SJCRH30 (cell line): ENCODE measurements around the gene COMT. TPM values are rescaled to one million over a fixed set of nuclear protein-coding genes. Genes with fewer than 3 reads are reported as not detected.
"Not testable (repeated sequence)": the region's sequence is repeated elsewhere in the genome, so short reads cannot be mapped to it uniquely, and the experiment has no call there.

Source experiments
- DNase-seq, 2 experiments: peaks; one replicate each; pipeline ENCODE4 v3.0.0-alpha.2; 2015 to 2020
- H3K27ac ChIP-seq: fragments of 250-450 bp; sonication (Bioruptor Pico); 2 replicates; pipeline ENCODE4 v1.5.1; 2020; ENCODE audit warnings: mild to moderate bottlenecking, moderate library complexity
- H3K27me3 ChIP-seq: fragments of 250-450 bp; sonication (Bioruptor Pico); 2 replicates; pipeline ENCODE4 v1.5.1; 2020; ENCODE audit warnings: mild to moderate bottlenecking, moderate library complexity
- H3K36me3 ChIP-seq: fragments of 250-450 bp; sonication (Bioruptor Pico); 2 replicates; pipeline ENCODE4 v1.5.1; 2020; ENCODE audit warnings: mild to moderate bottlenecking, moderate library complexity
- H3K4me1 ChIP-seq: fragments of 250-450 bp; sonication (Bioruptor Pico); 2 replicates; pipeline ENCODE4 v1.5.1; 2020; ENCODE audit warnings: mild to moderate bottlenecking, moderate library complexity
- H3K4me3 ChIP-seq: fragments of 250-450 bp; sonication (Bioruptor Pico); 2 replicates; pipeline ENCODE4 v1.5.1; 2020; ENCODE audit warnings: mild to moderate bottlenecking, moderate library complexity
- H3K9me3 ChIP-seq: fragments of 250-450 bp; sonication (Bioruptor Pico); replicated peaks from 2 replicates; pipeline ENCODE4 v1.5.1; 2020; ENCODE audit warnings: mild to moderate bottlenecking, moderate library complexity
- total RNA-seq: library from RNA; depleted of rRNA; stranded (reverse); fragments of >200 nt; shearing (Covaris generic); gene quantifications from 2 replicates; pipeline ENCODE4 v1.2.3, GENCODE V29; 2014

Gene COMT
- total RNA-seq, 1 experiment from 2014 or later = 69.2 TPM

GRCh38 chr22:19930551-19931486 is 10.8 kb upstream of the COMT start:
- Histone ChIP-seq H3K27me3 (no peaks in the 10 kb centered on the region), H3K27ac (no peak overlapping the region), H3K4me3 (no peak overlapping the region), H3K36me3 (no peaks in the 10 kb centered on the region), H3K9me3 (no peaks in the 10 kb centered on the region), H3K4me1 (no peaks in the 10 kb centered on the region)
- DNase-seq = no peak

GRCh38 chr22:19931514-19931913 is 10.1 kb upstream of the COMT start:
- Histone ChIP-seq H3K4me1 (no peaks in the 10 kb centered on the region), H3K27ac (no peak overlapping the region), H3K9me3 (0 out of 2 replicates have a peak, but pooled peaks cover under 1% of the 10 kb centered on the region), H3K36me3 (no peaks in the 10 kb centered on the region), H3K27me3 (no peaks in the 10 kb centered on the region), H3K4me3 (no peak overlapping the region)
- no peak for DNase-seq

GRCh38 chr22:19932367-19933206 is 9.0 kb upstream of the COMT start:
- no peaks in the 10 kb centered on the region for H3K27me3 ChIP-seq
- H3K4me3 ChIP-seq = no peak overlapping the region
- no peaks in the 10 kb centered on the region for H3K36me3 ChIP-seq
- DNase-seq = no peak
- no peaks in the 10 kb centered on the region for H3K4me1 ChIP-seq
- 0 out of 2 replicates have a peak, but pooled peaks cover 3% of the 10 kb centered on the region for H3K9me3 ChIP-seq
- no peak overlapping the region for H3K27ac ChIP-seq

GRCh38 chr22:19933341-19934241 is 8.0 kb upstream of the COMT start:
- no peaks in the 10 kb centered on the region for H3K36me3 ChIP-seq
- no peaks in the 10 kb centered on the region for H3K4me1 ChIP-seq
- 0 out of 2 replicates have a peak, but pooled peaks cover 3% of the 10 kb centered on the region for H3K9me3 ChIP-seq
- H3K27ac ChIP-seq = no peak overlapping the region
- no peaks in the 10 kb centered on the region for H3K27me3 ChIP-seq
- H3K4me3 ChIP-seq = no peak overlapping the region
- no peak for DNase-seq

GRCh38 chr22:19935123-19935718 is 6.4 kb upstream of the COMT start:
- H3K27ac ChIP-seq, H3K4me1 ChIP-seq, H3K27me3 ChIP-seq, H3K4me3 ChIP-seq, H3K36me3 ChIP-seq, DNase-seq, H3K9me3 ChIP-seq: not testable (repeated sequence)

- H3K4me3 ChIP-seq = no peak overlapping the region
- no peak for DNase-seq
- no peaks in the 10 kb centered on the region for H3K36me3 ChIP-seq
- no peaks in the 10 kb centered on the region for H3K27me3 ChIP-seq
- H3K4me1 ChIP-seq = no peaks in the 10 kb centered on the region
- H3K9me3 ChIP-seq = 0 out of 2 replicates have a peak, but pooled peaks cover 3% of the 10 kb centered on the region
- H3K27ac ChIP-seq = no peak overlapping the region
Measured at GRCh38 chr22:19936513-19936912, 5.1 kb upstream of the COMT start.

- Histone ChIP-seq H3K9me3 (0 out of 2 replicates have a peak, but pooled peaks cover 3% of the 10 kb centered on the region), H3K4me1 (no peaks in the 10 kb centered on the region), H3K4me3 (no peak overlapping the region), H3K27me3 (no peaks in the 10 kb centered on the region), H3K27ac (no peak overlapping the region), H3K36me3 (no peaks in the 10 kb centered on the region)
- no peak for DNase-seq
Measured at GRCh38 chr22:19937616-19938473, 3.7 kb upstream of the COMT start.

GRCh38 chr22:19940536-19941364 is 822 bp upstream of the COMT start:
- DNase-seq = no peak
- Histone ChIP-seq H3K27me3 (no peaks in the 10 kb centered on the region), H3K27ac (peak overlapping the region; percentile 95), H3K36me3 (no peaks in the 10 kb centered on the region; the same call in 1 of the 2 replicates), H3K4me3 (peak overlapping the region; percentile 95), H3K9me3 (0 out of 2 replicates have a peak, but pooled peaks cover 3% of the 10 kb centered on the region), H3K4me1 (peaks cover 9% of the 10 kb centered on the region)

- H3K4me1 ChIP-seq = peaks cover 9% of the 10 kb centered on the region
- peaks cover 2% of the 10 kb centered on the region for H3K36me3 ChIP-seq
- peak overlapping the region; percentile 95 for H3K4me3 ChIP-seq
- DNase-seq = peak; percentile 60 to 63
- no peaks in the 10 kb centered on the region for H3K27me3 ChIP-seq
- peak overlapping the region; percentile 95 for H3K27ac ChIP-seq
- no peaks in the 10 kb centered on the region for H3K9me3 ChIP-seq
Measured at GRCh38 chr22:19942157-19943081, 847 bp downstream of the COMT start.

- Histone ChIP-seq H3K4me3 (peak overlapping the region; percentile 95), H3K4me1 (peaks cover 12% of the 10 kb centered on the region), H3K9me3 (no peaks in the 10 kb centered on the region), H3K36me3 (peaks cover 6% of the 10 kb centered on the region), H3K27ac (peak overlapping the region; percentile 95), H3K27me3 (no peaks in the 10 kb centered on the region)
- peak; percentile 83 to 85 for DNase-seq
Measured at GRCh38 chr22:19943082-19944026, 1.8 kb downstream of the COMT start.
